Stimulated activated CD4-positive, alpha-beta T cell treated with anti-CD3 and anti-CD28 coated beads, Interleukin-4, amount 100 ng/mL, for 4 hours (primary cell): Measurements from ENCODE around the gene PRPF31.

Source experiments
- DNase-seq, 2 experiments: peaks; one replicate each; pipeline ENCODE4 v3.0.0-alpha.2; 2020

Gene PRPF31

DNA sequence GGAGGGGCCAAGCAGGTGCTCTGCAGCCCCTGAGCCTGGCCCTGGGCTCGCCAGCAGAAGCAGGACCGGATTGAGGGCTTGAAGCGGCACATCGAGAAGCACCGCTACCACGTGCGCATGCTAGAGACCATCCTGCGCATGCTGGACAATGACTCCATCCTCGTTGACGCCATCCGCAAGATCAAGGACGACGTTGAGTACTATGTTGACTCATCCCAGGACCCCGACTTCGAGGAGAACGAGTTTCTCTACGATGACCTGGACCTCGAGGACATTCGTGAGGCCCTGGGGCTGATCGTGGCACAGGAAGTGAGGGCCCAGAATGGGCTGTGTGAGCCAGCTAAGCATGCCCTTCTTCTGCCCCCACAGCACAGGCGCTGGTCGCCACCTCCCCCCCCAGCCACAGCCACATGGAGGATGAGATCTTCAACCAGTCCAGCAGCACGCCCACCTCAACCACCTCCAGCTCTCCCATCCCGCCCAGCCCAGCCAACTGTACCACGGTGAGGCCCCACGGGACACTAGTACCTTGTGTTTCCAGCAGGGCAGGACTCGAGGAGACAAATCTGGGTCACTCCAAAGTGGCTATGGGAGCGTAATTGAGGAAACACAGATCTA, 30.1 kb downstream of the PRPF31 start:
- no peak for DNase-seq

DNA sequence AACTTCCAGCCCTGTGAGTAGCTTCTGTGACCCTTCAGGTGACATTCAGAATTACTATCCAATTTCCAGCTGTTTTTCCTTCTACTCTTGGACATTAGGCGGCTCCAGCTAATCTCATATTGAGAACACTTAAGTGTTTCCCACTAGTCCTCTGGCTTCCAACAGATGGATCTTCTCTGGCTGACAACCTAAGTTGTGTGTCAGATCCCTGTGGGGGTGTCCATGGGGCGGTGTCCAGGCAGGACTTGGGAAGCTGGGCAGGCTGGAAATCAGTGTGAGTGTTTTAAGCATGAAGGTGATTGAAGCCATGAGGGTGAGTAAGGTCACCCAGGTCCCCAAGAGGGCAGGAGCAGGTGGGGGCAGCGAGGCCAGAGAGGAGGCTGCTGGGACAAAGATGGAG, 32.1 kb downstream of the PRPF31 start:
- DNase-seq, result no peak

DNA sequence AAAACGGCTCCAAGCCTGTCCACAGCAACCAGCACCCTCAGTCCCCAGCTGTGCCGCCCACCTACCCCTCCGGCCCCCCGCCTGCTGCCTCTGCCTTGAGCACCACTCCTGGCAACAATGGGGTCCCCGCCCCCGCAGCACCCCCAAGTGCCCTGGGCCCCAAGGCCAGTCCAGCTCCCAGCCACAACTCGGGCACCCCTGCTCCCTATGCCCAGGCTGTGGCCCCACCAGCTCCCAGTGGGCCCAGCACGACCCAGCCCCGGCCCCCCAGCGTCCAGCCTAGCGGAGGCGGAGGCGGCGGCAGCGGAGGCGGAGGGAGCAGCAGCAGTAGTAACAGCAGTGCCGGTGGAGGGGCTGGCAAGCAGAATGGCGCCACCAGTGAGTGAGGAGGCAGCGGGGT, 32.6 kb downstream of the PRPF31 start:
- DNase-seq, result no peak

DNA sequence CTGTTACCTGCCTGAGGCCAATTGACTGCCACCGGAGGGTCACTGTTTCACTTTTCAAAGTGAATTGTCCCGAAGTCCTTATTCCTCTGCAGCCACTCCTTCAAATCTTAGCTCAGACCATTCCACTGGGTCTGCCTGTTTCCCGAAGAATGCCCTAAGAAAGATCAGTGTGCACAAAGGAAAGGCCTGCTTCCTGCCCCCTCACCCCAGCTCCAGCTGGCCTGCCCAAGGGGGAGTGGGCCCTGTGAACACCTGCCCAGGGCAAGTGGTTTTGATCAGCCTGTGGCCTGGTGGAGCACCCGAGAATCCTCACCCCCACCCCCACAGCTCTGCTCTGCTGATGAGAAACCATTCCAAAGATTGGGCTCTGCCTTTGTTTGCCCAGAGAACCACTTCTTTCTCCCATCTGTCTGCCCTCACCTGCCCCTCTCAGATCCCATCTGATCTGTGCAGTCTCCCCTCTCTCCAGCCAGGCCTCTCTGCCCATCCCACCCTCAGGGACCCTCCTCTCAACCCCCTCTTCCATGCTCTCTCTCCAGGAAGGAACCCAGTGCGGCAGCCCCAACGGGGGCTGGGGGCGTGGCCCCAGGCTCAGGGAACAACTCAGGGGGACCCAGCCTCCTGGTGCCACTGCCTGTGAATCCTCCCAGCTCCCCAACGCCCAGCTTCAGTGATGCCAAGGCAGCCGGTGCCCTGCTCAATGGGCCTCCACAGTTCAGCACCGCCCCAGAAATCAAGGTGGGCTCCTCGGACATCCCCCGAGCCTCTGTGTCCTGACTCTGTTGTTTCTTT, 33.7 kb downstream of the PRPF31 start:
- no peak for DNase-seq

DNA sequence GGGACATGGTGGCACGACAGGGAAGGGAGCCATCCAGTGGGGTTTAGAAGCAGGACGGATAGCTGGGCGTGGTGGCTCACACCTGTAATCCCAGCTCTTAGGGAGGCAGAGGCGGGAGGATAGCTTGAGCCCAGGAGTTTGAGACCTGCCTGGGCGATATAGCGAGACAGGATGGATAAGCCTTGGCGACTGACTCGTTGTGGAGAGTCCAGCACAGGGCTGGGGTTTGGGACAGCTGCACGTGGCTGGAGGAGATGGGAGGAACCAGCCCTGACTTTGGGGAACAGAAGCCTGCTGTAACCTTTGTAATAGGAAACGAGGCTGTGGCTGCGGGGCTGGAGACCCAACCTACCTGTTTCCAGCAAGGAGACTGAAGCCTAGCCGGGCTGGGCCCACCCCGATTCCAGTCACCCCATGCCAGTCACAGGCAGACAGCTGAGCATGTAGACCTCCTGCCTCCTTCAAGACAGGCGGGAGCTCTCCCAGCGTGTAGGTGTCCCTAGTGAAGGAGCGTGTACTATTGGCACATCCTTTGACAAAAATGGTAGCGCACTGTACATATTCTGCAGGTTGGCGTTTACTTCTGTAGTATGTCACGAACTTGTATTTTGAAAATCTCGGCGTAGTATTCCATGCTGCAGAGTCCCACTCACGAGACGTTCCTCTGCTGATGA, 35.9 kb downstream of the PRPF31 start:
- no peak for DNase-seq

DNA sequence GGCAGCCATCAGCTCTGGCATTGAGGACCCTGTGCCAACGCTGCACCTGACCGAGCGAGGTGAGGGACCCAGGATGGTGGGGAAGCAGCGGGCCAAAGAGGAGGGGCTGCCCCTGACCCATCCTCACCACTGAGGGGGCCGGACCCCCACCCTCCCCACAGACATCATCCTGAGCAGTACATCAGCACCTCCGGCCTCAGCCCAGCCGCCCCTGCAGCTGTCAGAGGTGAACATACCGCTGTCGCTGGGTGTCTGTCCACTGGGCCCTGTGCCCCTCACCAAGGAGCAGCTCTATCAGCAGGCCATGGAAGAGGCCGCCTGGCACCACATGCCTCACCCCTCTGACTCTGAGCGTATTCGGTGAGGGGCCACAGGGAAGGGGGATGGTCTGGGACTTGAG, 36.7 kb downstream of the PRPF31 start:
- no peak for DNase-seq

- no peak for DNase-seq
These were observed 37.4 kb downstream of the PRPF31 start for GRCh38 chr19:54152878-54153524.

- no peak for DNase-seq
These were observed 38.3 kb downstream of the PRPF31 start for GRCh38 chr19:54153731-54154326.

DNA sequence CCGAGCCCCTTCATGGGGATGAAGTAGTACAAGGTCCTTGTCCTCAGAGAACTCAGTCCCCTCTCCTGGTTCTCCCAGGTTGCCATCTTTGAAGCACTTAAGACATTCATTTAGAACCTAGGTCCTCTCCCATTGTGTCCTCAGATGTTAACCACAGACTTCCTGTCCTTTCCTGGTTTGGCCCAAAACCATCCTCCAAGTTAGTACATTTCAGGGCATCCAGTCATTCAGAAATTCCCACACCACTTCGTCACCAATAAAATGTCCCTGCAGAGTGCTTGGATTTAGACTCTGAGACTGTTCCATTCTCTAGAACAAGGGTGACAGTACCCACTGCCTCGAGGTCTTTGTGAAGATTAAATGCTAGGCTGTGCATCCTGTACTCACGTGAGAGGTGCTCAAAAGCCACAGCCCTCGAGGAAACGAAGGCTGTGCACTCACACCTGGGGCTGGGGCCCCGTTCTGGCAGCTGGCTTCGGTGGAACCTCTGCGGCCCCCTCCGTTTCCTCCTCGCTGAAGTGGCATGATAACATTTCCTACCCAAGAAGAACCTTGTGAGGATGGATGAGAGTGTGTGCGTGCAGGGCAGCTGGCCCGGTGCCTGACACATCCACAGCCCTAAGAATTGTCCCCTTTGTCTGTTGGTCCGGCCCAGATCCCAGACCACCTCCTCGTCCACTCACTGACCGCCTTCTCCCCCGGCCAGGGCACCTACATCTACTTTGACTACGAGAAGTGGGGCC, 39.2 kb downstream of the PRPF31 start:
- DNase-seq, result peak in 1 of 2 experiments; percentile 27

GRCh38 chr19:54155694-54156093, 40.1 kb downstream of the PRPF31 start:
- no peak for DNase-seq

GRCh38 chr19:54156490-54156889, 40.9 kb downstream of the PRPF31 start:
- DNase-seq, result no peak

DNA sequence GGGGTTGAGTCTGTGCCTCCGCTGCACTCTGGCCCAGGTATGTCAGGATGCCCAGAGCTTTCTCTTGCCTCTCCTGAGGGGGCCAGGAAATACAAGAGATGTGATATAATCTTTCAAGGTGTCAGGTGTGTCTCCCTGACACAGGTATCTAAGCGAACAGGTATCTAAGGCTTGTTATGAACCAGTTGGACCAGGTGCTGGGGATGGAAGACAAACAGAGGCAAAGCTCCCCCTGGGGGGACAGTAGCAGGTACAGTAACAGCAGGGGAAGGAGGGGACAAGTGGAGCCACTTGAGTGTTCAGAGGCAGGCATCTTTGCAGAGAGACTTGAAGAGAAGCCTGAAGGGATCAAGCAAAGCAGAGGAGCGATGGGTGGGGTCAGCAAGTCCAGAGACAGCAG, 41.4 kb downstream of the PRPF31 start:
- no peak for DNase-seq

DNA sequence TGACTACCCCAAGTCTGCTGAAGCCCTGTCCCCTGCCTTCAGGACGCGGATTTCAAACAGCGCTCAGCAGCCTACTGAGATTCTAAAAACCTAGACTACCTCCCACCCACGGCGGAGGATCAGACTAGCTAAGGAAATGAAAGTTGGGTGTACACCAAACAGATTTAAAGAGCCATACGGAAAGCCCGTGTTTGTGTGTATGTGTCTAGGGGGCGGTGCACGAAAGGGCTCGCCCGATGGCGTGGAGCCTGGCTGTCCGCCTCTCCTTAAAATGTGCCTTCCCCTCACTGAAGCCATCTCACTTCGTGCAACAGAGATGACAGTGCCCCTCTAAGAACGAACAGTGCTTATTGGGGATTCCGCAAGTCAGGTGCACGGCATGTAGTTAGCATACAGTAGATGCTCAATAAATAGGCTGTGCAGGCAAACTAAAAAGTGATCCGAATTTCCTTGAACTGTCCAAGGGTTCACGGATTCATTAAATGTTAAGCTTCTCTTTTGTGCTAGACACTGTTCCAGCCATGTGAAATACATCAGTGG, 43.3 kb downstream of the PRPF31 start:
- DNase-seq, result peak in 1 of 2 experiments; percentile 24

DNA sequence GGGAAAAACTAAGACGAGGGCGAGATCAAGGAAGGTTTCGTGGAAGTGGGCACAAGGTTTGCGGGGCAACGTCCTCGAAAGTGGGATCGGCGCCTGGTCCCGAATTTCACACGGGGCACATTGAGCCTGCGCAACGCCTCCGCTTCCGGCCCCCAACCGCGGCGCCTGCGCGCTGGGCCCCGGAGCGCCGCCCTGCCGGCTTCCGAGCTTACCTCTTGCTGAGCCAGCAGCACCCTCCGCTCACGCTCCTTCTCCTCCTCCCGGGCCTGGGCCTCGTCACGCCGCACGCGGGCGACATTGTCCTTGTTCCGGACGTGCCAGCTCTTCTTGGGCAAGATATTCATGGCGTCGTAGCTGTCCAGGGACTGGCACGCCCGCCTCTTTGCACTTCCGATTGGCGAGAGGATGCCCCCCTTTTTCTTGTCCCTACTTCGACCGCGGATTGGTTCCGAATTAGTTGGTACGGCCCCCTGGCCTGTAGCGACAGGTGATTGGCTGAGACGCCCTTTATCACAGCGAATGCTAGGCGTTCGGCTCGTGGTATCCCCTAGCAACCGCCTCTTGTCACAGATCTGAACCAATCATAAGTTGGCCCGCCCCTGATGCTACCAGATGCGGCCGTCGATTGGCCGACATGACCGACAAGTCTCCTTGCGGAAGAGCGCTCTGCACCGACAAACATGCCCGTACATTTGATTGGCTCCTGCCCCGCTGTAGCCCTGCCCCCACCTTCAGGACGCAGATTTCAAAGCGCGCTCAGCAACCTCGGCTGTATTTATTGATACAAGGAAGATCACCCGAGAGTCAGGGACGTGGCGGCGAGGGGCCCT, 44.0 kb downstream of the PRPF31 start, which contains the start of gene LENG1:
LENG1 (minus strand) TSS at position 370 of the 830 bp plus-strand sequence; CDS start at position 344, 26 bp downstream.
- peak; percentile 89 to 100 for DNase-seq

GRCh38 chr19:54160182-54160811, 44.7 kb downstream of the PRPF31 start:
- no peak for DNase-seq

- no peak for DNase-seq
These were observed 45.3 kb downstream of the PRPF31 start for GRCh38 chr19:54160854-54161253.

DNA sequence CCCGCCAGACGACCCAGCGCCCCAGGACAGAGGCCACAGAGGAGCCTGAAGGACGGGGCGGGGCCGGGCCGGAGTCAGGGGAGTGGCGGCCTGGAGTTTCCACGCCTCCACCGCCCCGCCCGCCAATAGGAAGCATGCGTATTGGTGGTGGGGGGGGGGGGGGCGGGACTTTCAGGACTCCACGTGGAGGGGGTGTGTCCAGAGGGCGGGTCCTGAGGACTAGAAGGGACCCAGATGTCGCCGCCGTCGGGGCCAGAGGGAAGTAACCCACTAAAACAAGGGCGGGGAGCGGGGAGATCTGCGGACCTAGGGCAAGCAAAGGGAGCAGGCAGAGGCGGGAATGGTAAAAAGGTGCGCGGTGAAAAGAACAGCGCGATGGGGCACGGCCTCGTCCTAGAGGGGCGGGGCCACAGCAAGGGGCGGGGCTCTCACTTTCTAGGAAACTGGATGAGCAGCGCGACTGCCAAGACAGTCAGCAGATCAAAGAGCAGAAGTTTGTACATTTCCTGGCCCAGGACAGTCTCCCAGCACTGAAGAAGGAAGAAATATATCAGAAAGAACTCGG, 46.8 kb downstream of the PRPF31 start:
- peak; percentile 78 for DNase-seq

DNA sequence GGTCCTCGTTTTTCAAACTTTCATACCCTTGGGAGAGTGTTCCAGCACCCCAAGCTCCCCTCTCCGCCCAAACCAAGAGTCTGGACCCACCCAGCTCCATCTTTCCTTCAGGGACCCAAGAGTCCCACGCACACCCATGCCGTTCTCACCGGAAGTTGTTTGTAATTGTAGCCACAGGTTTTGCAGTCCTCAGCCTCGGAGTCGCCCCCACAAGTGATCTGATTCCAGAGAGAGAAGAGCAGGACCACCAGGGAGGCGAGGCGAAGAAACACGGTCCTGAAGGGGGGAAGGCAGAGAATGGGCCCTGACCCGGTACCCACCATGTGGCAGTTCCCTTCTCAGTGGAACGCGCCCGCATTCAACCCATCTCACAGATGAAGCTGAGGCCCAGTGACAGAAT, 47.3 kb downstream of the PRPF31 start:
- no peak for DNase-seq

DNA sequence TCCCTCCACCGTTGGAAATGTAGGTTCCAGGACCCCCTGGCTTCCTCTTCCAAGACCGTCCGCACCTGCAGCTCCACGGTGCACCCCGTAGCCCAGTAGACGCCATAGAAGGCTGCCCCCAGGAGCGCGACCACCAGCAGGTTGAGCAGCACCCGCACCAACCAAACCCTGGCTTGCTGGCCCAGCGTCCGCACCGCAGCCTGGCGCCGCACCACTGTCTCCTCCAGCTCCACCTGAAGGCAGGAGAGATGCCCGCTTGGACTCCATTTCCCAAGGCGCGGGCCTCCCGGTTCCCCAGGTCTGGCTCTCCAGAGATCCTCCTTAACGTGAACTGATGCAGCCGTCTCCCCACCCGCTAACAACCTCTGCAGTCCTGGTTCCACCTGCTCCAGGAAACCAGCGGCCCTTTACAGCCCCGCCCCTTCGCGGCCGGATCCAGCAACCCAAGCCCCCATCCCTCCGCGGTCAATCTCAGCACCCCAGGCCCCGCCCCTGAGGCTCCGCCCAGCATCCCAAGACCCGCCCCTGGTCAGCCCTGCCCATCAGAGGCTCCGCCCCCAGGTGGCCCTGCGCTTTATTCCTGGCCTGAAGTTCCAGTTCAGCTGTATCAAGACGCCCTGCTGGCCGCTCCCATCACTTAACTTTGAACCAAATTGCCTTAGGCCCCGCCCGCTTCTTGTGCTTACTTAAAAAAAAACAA, 49.0 kb downstream of the PRPF31 start:
- DNase-seq, result peak; percentile 35 to 48
